Sigmoid colon (tissue), 4 donors: ENCODE data around the gene CARD14.

Experiments used
- CTCF ChIP-seq, 4 experiments: fragments of 450-650 bp in 3 of 4; fragments of 200-600 bp in 1 of 4; IDR thresholded peaks; one replicate each; pipeline ENCODE4 v1.5.1; 2016 to 2019; ENCODE audit warnings: antibody characterized with exemption in 4 of 4, mild to moderate bottlenecking in 3 of 4, moderate library complexity in 2 of 4
- EP300 ChIP-seq, 4 donors: sonication (generic); formaldehyde crosslinking; IDR thresholded peaks; one replicate each; pipeline ENCODE4 v1.6.1; 2017; ENCODE audit warnings: antibody characterized with exemption in 4 of 4
- POLR2A ChIP-seq, 2 donors: fragments of 450-650 bp; IDR thresholded peaks; one replicate each; pipeline ENCODE4 v1.6.1; 2016; ENCODE audit warnings: antibody characterized with exemption in 2 of 2, mild to moderate bottlenecking in 2 of 2, moderate library complexity in 2 of 2
- POLR2AphosphoS5 ChIP-seq, 4 donors: sonication (generic); formaldehyde crosslinking; IDR thresholded peaks; one replicate each; pipeline ENCODE4 v1.6.1; 2017; ENCODE audit warnings: antibody characterized with exemption in 4 of 4

GRCh38 chr17:80164185-80164584, 5.6 kb upstream of the CARD14 start:
- TF ChIP-seq CTCF (IDR thresholded peaks at IDR 0.05) (no peak), POLR2AphosphoS5 (IDR thresholded peaks at IDR 0.05) (no peak), POLR2A (IDR thresholded peaks at IDR 0.05) (no peak), EP300 (IDR thresholded peaks at IDR 0.05) (no peak)
